ENCODE measurements around the gene SCAI. TPM values are rescaled to one million over a fixed set of nuclear protein-coding genes. Genes with fewer than 3 reads are reported as not detected.

The SCAI gene
- total and polyA plus RNA-seq, 2 donors: 1.8 to 25.1 TPM

GRCh38 chr9:124914753-124915405 lies 228.4 kb downstream of the SCAI start:
- Histone ChIP-seq H3K36me3 (ENCODE audit: insufficient read depth) (peaks cover 3% of the 10 kb centered on the region), H3K27ac (ENCODE audit: low read depth) (no peak overlapping the region)
- WGBS: 97% methylated on average over 5 of the region's 5 CpGs

GRCh38 chr9:124913378-124913777 lies 229.9 kb downstream of the SCAI start:
- no peak overlapping the region for H3K27ac ChIP-seq (ENCODE audit: low read depth)
- H3K4me3 ChIP-seq (ENCODE audit: low read depth, low read length): no peak overlapping the region
- H3K4me1 ChIP-seq (ENCODE audit: insufficient read depth): no peaks in the 10 kb centered on the region
- DNase-seq (ENCODE audit: extremely low spot score): no peak
- 92% methylated on average over 2 of the region's 2 CpGs for WGBS
- peaks cover 3% of the 10 kb centered on the region for H3K36me3 ChIP-seq (ENCODE audit: insufficient read depth)

More at GRCh38 chr9:124914753-124915405, 228.4 kb downstream of the SCAI start:
- Histone ChIP-seq H3K4me1 (ENCODE audit: insufficient read depth) (no peaks in the 10 kb centered on the region), H3K4me3 (ENCODE audit: low read depth, low read length) (no peak overlapping the region)
- DNase-seq (ENCODE audit: extremely low spot score): no peak

- Histone ChIP-seq H3K36me3 (ENCODE audit: insufficient read depth) (peaks cover 5% of the 10 kb centered on the region), H3K4me3 (ENCODE audit: low read depth, low read length) (no peak overlapping the region), H3K27ac (ENCODE audit: low read depth) (no peak overlapping the region), H3K4me1 (ENCODE audit: insufficient read depth) (no peaks in the 10 kb centered on the region)
- no peak for DNase-seq (ENCODE audit: extremely low spot score)
- WGBS: 86% methylated on average over 1 of the region's 1 CpG
Observed at GRCh38 chr9:124911766-124912165, 231.6 kb downstream of the SCAI start.

GRCh38 chr9:124908098-124908497 lies 235.2 kb downstream of the SCAI start:
- Histone ChIP-seq H3K4me3 (ENCODE audit: low read depth, low read length) (no peak overlapping the region), H3K27ac (ENCODE audit: low read depth) (no peak overlapping the region), H3K4me1 (ENCODE audit: insufficient read depth) (no peaks in the 10 kb centered on the region), H3K36me3 (ENCODE audit: insufficient read depth) (peaks cover 5% of the 10 kb centered on the region)
- DNase-seq (ENCODE audit: extremely low spot score): no peak
- WGBS: 73% methylated on average over 2 of the region's 2 CpGs

GRCh38 chr9:124906966-124907365 lies 236.4 kb downstream of the SCAI start:
- peaks cover 5% of the 10 kb centered on the region for H3K36me3 ChIP-seq (ENCODE audit: insufficient read depth)
- H3K4me3 ChIP-seq (ENCODE audit: low read depth, low read length): no peak overlapping the region
- DNase-seq (ENCODE audit: extremely low spot score): no peak
- no peak overlapping the region for H3K27ac ChIP-seq (ENCODE audit: low read depth)
- WGBS: 39% methylated on average over 1 of the region's 1 CpG
- no peaks in the 10 kb centered on the region for H3K4me1 ChIP-seq (ENCODE audit: insufficient read depth)

- no peak for DNase-seq (ENCODE audit: extremely low spot score)
- H3K4me3 ChIP-seq (ENCODE audit: low read depth, low read length): no peak overlapping the region
- H3K4me1 ChIP-seq (ENCODE audit: insufficient read depth): no peaks in the 10 kb centered on the region
- H3K36me3 ChIP-seq (ENCODE audit: insufficient read depth): peaks cover 2% of the 10 kb centered on the region
- no peak overlapping the region for H3K27ac ChIP-seq (ENCODE audit: low read depth)
- WGBS: 87% methylated on average over 9 of the region's 9 CpGs
Observed at GRCh38 chr9:124899845-124900244, 243.5 kb downstream of the SCAI start.

- Histone ChIP-seq H3K4me1 (ENCODE audit: insufficient read depth) (no peaks in the 10 kb centered on the region), H3K4me3 (ENCODE audit: low read depth, low read length) (no peak overlapping the region), H3K27ac (ENCODE audit: low read depth) (no peak overlapping the region), H3K36me3 (ENCODE audit: insufficient read depth) (peaks cover 2% of the 10 kb centered on the region)
- DNase-seq (ENCODE audit: extremely low spot score): no peak
- 92% methylated on average over 6 of the region's 6 CpGs for WGBS
Observed at GRCh38 chr9:124897570-124898460, 245.5 kb downstream of the SCAI start.

- Histone ChIP-seq H3K36me3 (ENCODE audit: insufficient read depth) (peaks cover 2% of the 10 kb centered on the region), H3K27ac (ENCODE audit: low read depth) (no peak overlapping the region), H3K4me1 (ENCODE audit: insufficient read depth) (no peaks in the 10 kb centered on the region), H3K4me3 (ENCODE audit: low read depth, low read length) (no peak overlapping the region)
- DNase-seq (ENCODE audit: extremely low spot score): no peak
Observed at GRCh38 chr9:124894741-124895170, 248.6 kb downstream of the SCAI start.

- no peak overlapping the region for H3K4me3 ChIP-seq (ENCODE audit: low read depth, low read length)
- 80% methylated on average over 9 of the region's 9 CpGs for WGBS
- no peak for DNase-seq (ENCODE audit: extremely low spot score)
- no peak overlapping the region for H3K27ac ChIP-seq (ENCODE audit: low read depth)
- H3K4me1 ChIP-seq (ENCODE audit: insufficient read depth): no peaks in the 10 kb centered on the region
- H3K36me3 ChIP-seq (ENCODE audit: insufficient read depth): peaks cover under 1% of the 10 kb centered on the region
Observed at GRCh38 chr9:124894035-124894740, 249.1 kb downstream of the SCAI start.

Other genes with a start within 250 kb of the SCAI start
- gene GOLGA1, start 202.4 kb downstream of the SCAI start, total RNA-seq: 17.7 TPM
- 14.2 TPM for gene GOLGA1, start 202.4 kb downstream of the SCAI start, polyA plus RNA-seq
- 19.9 TPM for gene PPP6C, start 46.3 kb upstream of the SCAI start, total RNA-seq
- 20.8 TPM for gene PPP6C, start 46.3 kb upstream of the SCAI start, polyA plus RNA-seq
- 17.5 TPM for gene RABEPK, start 57.0 kb upstream of the SCAI start, total RNA-seq
- 24.4 TPM for gene RABEPK, start 57.0 kb upstream of the SCAI start, polyA plus RNA-seq
- gene HSPA5, start 97.8 kb upstream of the SCAI start, total RNA-seq: 74.0 TPM
- 132 TPM for gene HSPA5, start 97.8 kb upstream of the SCAI start, polyA plus RNA-seq
- 77.6 TPM for gene GAPVD1, start 118.3 kb upstream of the SCAI start, total RNA-seq
- gene GAPVD1, start 118.3 kb upstream of the SCAI start, polyA plus RNA-seq: 14.2 TPM

Data from urinary bladder (tissue), 4 donors.